HepG2 (cell line): Measurements from ENCODE around the gene AGER. TPM values are rescaled to one million over a fixed set of nuclear protein-coding genes. Genes with fewer than 3 reads are reported as not detected.
A peak's percentile ranks its signal among the peaks of the same experiment; 100 is the strongest.

Experiments
- ASH2L ChIP-seq: fragments of 300-600, 200-600 bp; sonication (generic); IDR thresholded peaks from 2 replicates; pipeline ENCODE4 v1.7.0; 2017; ENCODE audit warnings: low read depth, mild to moderate bottlenecking, moderate library complexity, mixed read lengths, low read length; ENCODE audit not compliant: insufficient read length
- BHLHE40 ChIP-seq: IDR thresholded peaks from 2 replicates; pipeline ENCODE4 v1.6.1; 2011; ENCODE audit warnings: low read length, improper control_type of control experiment
- CREB1 ChIP-seq, 2 experiments: fragments of 450-650 bp in 1 of 2; IDR thresholded peaks; 2 replicates each; pipeline ENCODE4 v1.6.1; 2016 to 2017; ENCODE audit warnings: control low read depth in 1 of 2, mild to moderate bottlenecking in 1 of 2, missing compliant biosample characterization in 1 of 2, missing genetic modification characterization in 1 of 2
- NCOA2 ChIP-seq: sonication (generic); formaldehyde crosslinking; IDR thresholded peaks from 2 replicates; pipeline ENCODE4 v1.8.0; 2022; ENCODE audit warnings: inconsistent platforms
- NFE2L2 ChIP-seq: fragments of 150-350 bp; IDR thresholded peaks from 2 replicates; pipeline ENCODE4 v1.6.1; 2014; ENCODE audit warnings: low read length
- TEAD3 ChIP-seq: optimal IDR thresholded peaks from 2 replicates; pipeline ENCODE3; 2016; ENCODE audit warnings: borderline replicate concordance
- TMF1 ChIP-seq: sonication (generic); formaldehyde crosslinking; IDR thresholded peaks from 2 replicates; pipeline ENCODE4 v1.8.1; 2022; ENCODE audit warnings: low read depth, missing genetic modification reagents
- WIZ ChIP-seq: sonication (generic); formaldehyde crosslinking; IDR thresholded peaks from 2 replicates; pipeline ENCODE4 v1.5.1; 2020; ENCODE audit warnings: mild to moderate bottlenecking, missing genetic modification reagents
- ZFP62 ChIP-seq: sonication (generic); formaldehyde crosslinking; IDR thresholded peaks from 2 replicates; pipeline ENCODE4 v1.4.0; 2020; ENCODE audit warnings: missing genetic modification reagents
- ZNF143 ChIP-seq: sonication (generic); formaldehyde crosslinking; IDR thresholded peaks from 2 replicates; pipeline ENCODE4 v1.4.0; 2020; ENCODE audit warnings: missing genetic modification reagents
- ZNF335 ChIP-seq: sonication (generic); formaldehyde crosslinking; IDR thresholded peaks from 2 replicates; pipeline ENCODE4 v1.4.0; 2020; ENCODE audit warnings: missing genetic modification reagents
- ZNF530 ChIP-seq: sonication (generic); formaldehyde crosslinking; IDR thresholded peaks from 2 replicates; pipeline ENCODE4 v1.5.0; 2020; ENCODE audit warnings: low read depth, mild to moderate bottlenecking, missing genetic modification reagents
- ZNF549 ChIP-seq: sonication (generic); formaldehyde crosslinking; IDR thresholded peaks from 2 replicates; pipeline ENCODE4 v1.5.0; 2020; ENCODE audit warnings: missing genetic modification reagents
- ZNF569 ChIP-seq: sonication (generic); formaldehyde crosslinking; IDR thresholded peaks from 2 replicates; pipeline ENCODE4 v1.5.0; 2020; ENCODE audit warnings: mild to moderate bottlenecking, missing genetic modification reagents, moderate library complexity, borderline replicate concordance
- ZNF781 ChIP-seq: sonication (generic); formaldehyde crosslinking; IDR thresholded peaks from 2 replicates; pipeline ENCODE4 v1.5.1; 2020; ENCODE audit warnings: borderline replicate concordance, mild to moderate bottlenecking, missing genetic modification reagents; ENCODE audit errors: not compliant biosample characterization
- ZSCAN12 ChIP-seq: sonication (generic); formaldehyde crosslinking; IDR thresholded peaks from 2 replicates; pipeline ENCODE4 v1.9.0; 2021; ENCODE audit warnings: mild to moderate bottlenecking, missing genetic modification reagents
- polyA plus RNA-seq, 8 experiments: library from polyadenylated mRNA; depleted of rRNA in 3 of 8; stranded (reverse) in 7 of 8; unstranded in 1 of 8; fragments of >200 nt; fragmentation: Illumina TruSeq in 4 of 8; extraction: Trizol in 4 of 8; gene quantifications; 2 replicates each; pipeline versions ENCODE4 v1.2.1 to v1.2.3, GENCODE V29; 2011 to 2016; ENCODE audit warnings: low read depth in 4 of 8, missing spikeins in 1 of 8, mixed read lengths in 1 of 8; ENCODE audit not compliant: insufficient read depth in 1 of 8
- total RNA-seq, 5 experiments: library from RNA; depleted of rRNA; stranded (reverse); fragments of >200 nt; fragmentation: Illumina TruSeq; extraction: Trizol; gene quantifications; 2 replicates each; pipeline ENCODE4 v1.2.3, GENCODE V29; 2016; ENCODE audit warnings: low read depth in 1 of 5
- TF ChIP-seq, protein P1 (sequence below): sonication (generic); formaldehyde crosslinking; IDR thresholded peaks from 2 replicates; pipeline ENCODE4 v1.4.0; 2020; ENCODE audit warnings: missing genetic modification reagents, borderline replicate concordance
- TF ChIP-seq, protein P2 (sequence below): sonication (generic); formaldehyde crosslinking; IDR thresholded peaks from 2 replicates; pipeline ENCODE4 v1.9.0; 2021; ENCODE audit warnings: missing genetic modification reagents, mild to moderate bottlenecking, borderline replicate concordance
- TF ChIP-seq, protein P3 (sequence below): sonication (generic); formaldehyde crosslinking; IDR thresholded peaks from 2 replicates; pipeline ENCODE4 v1.4.0; 2020; ENCODE audit warnings: mild to moderate bottlenecking, missing genetic modification reagents
- TF ChIP-seq, protein P4 (sequence below): sonication (generic); formaldehyde crosslinking; IDR thresholded peaks from 2 replicates; pipeline ENCODE4 v1.5.1; 2020; ENCODE audit warnings: mild to moderate bottlenecking, missing genetic modification reagents
- TF ChIP-seq, protein P5 (sequence below): fragments of 450-650 bp; IDR thresholded peaks from 2 replicates; pipeline ENCODE4 v1.6.1; 2017; ENCODE audit warnings: mild to moderate bottlenecking

Gene AGER
- total and polyA plus RNA-seq, 2 of the 13 experiments (the other 11 are each of a cell fraction or from before 2014, with no cell fraction given) = 1.9 to 5.1 TPM

DNA sequence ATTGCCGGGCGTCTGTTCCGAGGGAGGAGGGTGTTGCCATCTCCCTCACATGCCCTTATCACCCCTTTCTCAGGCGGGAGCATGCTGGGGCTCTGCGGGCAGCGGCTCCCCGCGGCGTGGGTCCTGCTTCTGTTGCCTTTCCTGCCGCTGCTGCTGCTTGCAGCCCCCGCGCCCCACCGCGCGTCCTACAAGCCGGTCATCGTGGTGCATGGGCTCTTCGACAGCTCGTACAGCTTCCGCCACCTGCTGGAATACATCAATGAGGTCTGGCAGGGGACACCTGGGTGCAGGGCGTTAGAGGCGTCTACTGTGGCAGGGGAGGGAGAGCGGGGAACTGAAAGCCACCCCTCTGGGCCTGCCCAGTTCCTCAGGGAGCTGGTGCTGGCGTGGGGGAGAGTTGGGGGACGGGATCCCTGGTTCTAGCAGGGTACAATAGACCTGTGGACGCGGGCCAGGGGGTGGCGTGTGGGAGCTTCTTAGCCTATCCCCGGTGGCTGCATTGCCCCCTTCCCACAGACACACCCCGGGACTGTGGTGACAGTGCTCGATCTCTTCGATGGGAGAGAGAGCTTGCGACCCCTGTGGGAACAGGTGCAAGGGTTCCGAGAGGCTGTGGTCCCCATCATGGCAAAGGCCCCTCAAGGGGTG, 29.4 kb downstream of the AGER start (continued):
- TF ChIP-seq, protein P1, sequence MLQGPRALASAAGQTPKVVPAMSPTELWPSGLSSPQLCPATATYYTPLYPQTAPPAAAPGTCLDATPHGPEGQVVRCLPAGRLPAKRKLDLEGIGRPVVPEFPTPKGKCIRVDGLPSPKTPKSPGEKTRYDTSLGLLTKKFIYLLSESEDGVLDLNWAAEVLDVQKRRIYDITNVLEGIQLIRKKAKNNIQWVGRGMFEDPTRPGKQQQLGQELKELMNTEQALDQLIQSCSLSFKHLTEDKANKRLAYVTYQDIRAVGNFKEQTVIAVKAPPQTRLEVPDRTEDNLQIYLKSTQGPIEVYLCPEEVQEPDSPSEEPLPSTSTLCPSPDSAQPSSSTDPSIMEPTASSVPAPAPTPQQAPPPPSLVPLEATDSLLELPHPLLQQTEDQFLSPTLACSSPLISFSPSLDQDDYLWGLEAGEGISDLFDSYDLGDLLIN (CRISPR knock-in tag) = no peak
- no peak for TF ChIP-seq TEAD3 (CRISPR knock-in tag)
- no peak for TF ChIP-seq BHLHE40
- no peak for TF ChIP-seq ZNF143 (CRISPR knock-in tag)
- TF ChIP-seq ZNF549 = no peak
- TF ChIP-seq ZNF569 (CRISPR knock-in tag) = no peak
- TF ChIP-seq, protein P2, sequence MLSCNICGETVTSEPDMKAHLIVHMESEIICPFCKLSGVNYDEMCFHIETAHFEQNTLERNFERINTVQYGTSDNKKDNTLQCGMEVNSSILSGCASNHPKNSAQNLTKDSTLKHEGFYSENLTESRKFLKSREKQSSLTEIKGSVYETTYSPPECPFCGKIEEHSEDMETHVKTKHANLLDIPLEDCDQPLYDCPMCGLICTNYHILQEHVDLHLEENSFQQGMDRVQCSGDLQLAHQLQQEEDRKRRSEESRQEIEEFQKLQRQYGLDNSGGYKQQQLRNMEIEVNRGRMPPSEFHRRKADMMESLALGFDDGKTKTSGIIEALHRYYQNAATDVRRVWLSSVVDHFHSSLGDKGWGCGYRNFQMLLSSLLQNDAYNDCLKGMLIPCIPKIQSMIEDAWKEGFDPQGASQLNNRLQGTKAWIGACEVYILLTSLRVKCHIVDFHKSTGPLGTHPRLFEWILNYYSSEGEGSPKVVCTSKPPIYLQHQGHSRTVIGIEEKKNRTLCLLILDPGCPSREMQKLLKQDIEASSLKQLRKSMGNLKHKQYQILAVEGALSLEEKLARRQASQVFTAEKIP (CRISPR knock-in tag) = no peak
- no peak for TF ChIP-seq NCOA2 (CRISPR knock-in tag)
- no peak; the same call in 1 of the 2 replicates for TF ChIP-seq TMF1
- TF ChIP-seq, protein P3, sequence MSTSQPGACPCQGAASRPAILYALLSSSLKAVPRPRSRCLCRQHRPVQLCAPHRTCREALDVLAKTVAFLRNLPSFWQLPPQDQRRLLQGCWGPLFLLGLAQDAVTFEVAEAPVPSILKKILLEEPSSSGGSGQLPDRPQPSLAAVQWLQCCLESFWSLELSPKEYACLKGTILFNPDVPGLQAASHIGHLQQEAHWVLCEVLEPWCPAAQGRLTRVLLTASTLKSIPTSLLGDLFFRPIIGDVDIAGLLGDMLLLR (CRISPR knock-in tag) = no peak; the same call in 1 of the 2 replicates
- no peak for TF ChIP-seq CREB1 (IDR thresholded peaks at IDR 0.05)
- no peak for TF ChIP-seq CREB1 (CRISPR knock-in tag; IDR thresholded peaks at IDR 0.05)
- no peak for TF ChIP-seq ASH2L
- TF ChIP-seq ZNF335 = no peak; the same call in 1 of the 2 replicates
- no peak for TF ChIP-seq ZSCAN12
- no peak for TF ChIP-seq ZNF530
- TF ChIP-seq NFE2L2 = no peak
- TF ChIP-seq ZNF781 (CRISPR knock-in tag) = peak; percentile 94
- TF ChIP-seq ZFP62 (CRISPR knock-in tag) = no peak
- TF ChIP-seq, protein P4, sequence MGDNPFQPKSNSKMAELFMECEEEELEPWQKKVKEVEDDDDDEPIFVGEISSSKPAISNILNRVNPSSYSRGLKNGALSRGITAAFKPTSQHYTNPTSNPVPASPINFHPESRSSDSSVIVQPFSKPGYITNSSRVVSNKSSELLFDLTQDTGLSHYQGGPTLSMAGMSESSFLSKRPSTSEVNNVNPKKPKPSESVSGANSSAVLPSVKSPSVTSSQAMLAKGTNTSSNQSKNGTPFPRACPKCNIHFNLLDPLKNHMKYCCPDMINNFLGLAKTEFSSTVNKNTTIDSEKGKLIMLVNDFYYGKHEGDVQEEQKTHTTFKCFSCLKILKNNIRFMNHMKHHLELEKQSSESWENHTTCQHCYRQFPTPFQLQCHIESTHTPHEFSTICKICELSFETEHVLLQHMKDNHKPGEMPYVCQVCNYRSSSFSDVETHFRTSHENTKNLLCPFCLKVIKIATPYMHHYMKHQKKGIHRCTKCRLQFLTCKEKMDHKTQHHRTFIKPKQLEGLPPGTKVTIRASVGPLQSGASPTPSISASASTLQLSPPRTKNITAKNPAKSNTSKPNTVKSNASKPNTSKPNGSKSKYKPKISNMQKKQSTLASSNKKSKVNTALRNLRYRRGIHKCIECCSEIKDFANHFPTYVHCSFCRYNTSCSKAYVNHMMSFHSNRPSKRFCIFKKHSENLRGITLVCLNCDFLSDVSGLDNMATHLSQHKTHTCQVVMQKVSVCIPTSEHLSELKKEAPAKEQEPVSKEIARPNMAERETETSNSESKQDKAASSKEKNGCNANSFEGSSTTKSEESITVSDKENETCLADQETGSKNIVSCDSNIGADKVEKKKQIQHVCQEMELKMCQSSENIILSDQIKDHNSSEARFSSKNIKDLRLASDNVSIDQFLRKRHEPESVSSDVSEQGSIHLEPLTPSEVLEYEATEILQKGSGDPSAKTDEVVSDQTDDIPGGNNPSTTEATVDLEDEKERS (CRISPR knock-in tag) = peak; percentile 96
- TF ChIP-seq, protein P5, sequence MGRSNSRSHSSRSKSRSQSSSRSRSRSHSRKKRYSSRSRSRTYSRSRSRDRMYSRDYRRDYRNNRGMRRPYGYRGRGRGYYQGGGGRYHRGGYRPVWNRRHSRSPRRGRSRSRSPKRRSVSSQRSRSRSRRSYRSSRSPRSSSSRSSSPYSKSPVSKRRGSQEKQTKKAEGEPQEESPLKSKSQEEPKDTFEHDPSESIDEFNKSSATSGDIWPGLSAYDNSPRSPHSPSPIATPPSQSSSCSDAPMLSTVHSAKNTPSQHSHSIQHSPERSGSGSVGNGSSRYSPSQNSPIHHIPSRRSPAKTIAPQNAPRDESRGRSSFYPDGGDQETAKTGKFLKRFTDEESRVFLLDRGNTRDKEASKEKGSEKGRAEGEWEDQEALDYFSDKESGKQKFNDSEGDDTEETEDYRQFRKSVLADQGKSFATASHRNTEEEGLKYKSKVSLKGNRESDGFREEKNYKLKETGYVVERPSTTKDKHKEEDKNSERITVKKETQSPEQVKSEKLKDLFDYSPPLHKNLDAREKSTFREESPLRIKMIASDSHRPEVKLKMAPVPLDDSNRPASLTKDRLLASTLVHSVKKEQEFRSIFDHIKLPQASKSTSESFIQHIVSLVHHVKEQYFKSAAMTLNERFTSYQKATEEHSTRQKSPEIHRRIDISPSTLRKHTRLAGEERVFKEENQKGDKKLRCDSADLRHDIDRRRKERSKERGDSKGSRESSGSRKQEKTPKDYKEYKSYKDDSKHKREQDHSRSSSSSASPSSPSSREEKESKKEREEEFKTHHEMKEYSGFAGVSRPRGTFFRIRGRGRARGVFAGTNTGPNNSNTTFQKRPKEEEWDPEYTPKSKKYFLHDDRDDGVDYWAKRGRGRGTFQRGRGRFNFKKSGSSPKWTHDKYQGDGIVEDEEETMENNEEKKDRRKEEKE = no peak
- TF ChIP-seq WIZ = no peak
